Measurements from ENCODE around the gene ADAMTSL3. TPM values are rescaled to one million over a fixed set of nuclear protein-coding genes. Genes with fewer than 3 reads are reported as not detected.

The ADAMTSL3 gene
- total RNA-seq, 1 experiment from 2014 or later, result 0.05 TPM

- TF ChIP-seq REST (IDR thresholded peaks at IDR 0.05; ENCODE audit: low read depth) (no peak), MAX (IDR thresholded peaks at IDR 0.05) (no peak), CBX3 (IDR thresholded peaks at IDR 0.05; ENCODE audit: low read depth) (no peak), SRF (IDR thresholded peaks at IDR 0.05; ENCODE audit: low read depth) (no peak), ZFX (IDR thresholded peaks at IDR 0.05) (no peak), FOSL1 (IDR thresholded peaks at IDR 0.05; ENCODE audit: low read depth) (no peak), SIN3A (IDR thresholded peaks at IDR 0.05; ENCODE audit: low read depth) (no peak), CEBPB (IDR thresholded peaks at IDR 0.05; ENCODE audit: low read depth) (no peak), POLR2A (IDR thresholded peaks at IDR 0.05; ENCODE audit: borderline replicate concordance, extremely low read depth, insufficient read depth, insufficient read length) (no peak), EZH2phosphoT487 (IDR thresholded peaks at IDR 0.05; ENCODE audit: borderline replicate concordance) (no peak), SP1 (IDR thresholded peaks at IDR 0.05; ENCODE audit: low read depth) (no peak)
These were observed 93.8 kb downstream of the ADAMTSL3 start (continued) for GRCh38 chr15:83747718-83748110.

- H3K4me1 ChIP-seq (ENCODE audit: control insufficient read depth in 1 of 2, insufficient read depth in 2 of 2, low read length in 2 of 2), result no peaks in the 10 kb centered on the region
- no peaks in the 10 kb centered on the region for H4K20me1 ChIP-seq (ENCODE audit: insufficient read depth)
- no peak overlapping the region for H2AFZ ChIP-seq (ENCODE audit: low read depth, low read length, poor library complexity, severe bottlenecking)
- no peak overlapping the region for H3K4me3 ChIP-seq (replicated peaks in 1 of 2; ENCODE audit: low read depth in 1 of 2, low read length in 2 of 2)
- H3K4me2 ChIP-seq (ENCODE audit: low read length), result no peak overlapping the region
- no peak for ATAC-seq
- H3K9me3 ChIP-seq (ENCODE audit: control insufficient read depth in 1 of 2, insufficient read depth in 1 of 2, low read depth in 1 of 2, low read length in 2 of 2), result no peaks in the 10 kb centered on the region
- H3K36me3 ChIP-seq (ENCODE audit: control insufficient read depth in 1 of 2, insufficient read depth in 2 of 2, low read length in 2 of 2), result no peaks in the 10 kb centered on the region
- H3K27me3 ChIP-seq (ENCODE audit: insufficient read depth, low read length), result peaks cover 13% of the 10 kb centered on the region; the same call in 1 of the 2 replicates
- intact Hi-C loops (cut with micrococcal nuclease), result no loop called here
- no peaks in the 10 kb centered on the region for H3K79me2 ChIP-seq (ENCODE audit: insufficient read depth, low read length)
- ChIA-PET RAD21 (ENCODE audit: low non-redundant PET in 1 of 2, low total read pairs in 2 of 2, uncharacterized antibody in 2 of 2, unreplicated experiment in 2 of 2) (no interaction called here), POLR2A (no interaction called here), CTCF (no interaction called here)
- no peak for DNase-seq (ENCODE audit: low read depth, low spot score)
- H3K27ac ChIP-seq (ENCODE audit: low read depth, low read length), result no peak overlapping the region
- H3K9ac ChIP-seq (ENCODE audit: low read length), result no peak overlapping the region
- no TSS peak for BruUV-seq (replicated peaks)
- H3K9me2 ChIP-seq (ENCODE audit: insufficient read depth), result no peaks in the 10 kb centered on the region
- TF ChIP-seq RAD21 (IDR thresholded peaks at IDR 0.05; ENCODE audit: low read depth), result no peak
- TF ChIP-seq, protein P1, sequence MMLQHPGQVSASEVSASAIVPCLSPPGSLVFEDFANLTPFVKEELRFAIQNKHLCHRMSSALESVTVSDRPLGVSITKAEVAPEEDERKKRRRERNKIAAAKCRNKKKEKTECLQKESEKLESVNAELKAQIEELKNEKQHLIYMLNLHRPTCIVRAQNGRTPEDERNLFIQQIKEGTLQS (IDR thresholded peaks at IDR 0.05), result no peak
- no peak for TF ChIP-seq POLR2A (IDR thresholded peaks at IDR 0.05; ENCODE audit: borderline replicate concordance, extremely low read depth, insufficient read depth, insufficient read length)
- no peak for TF ChIP-seq EZH2 (IDR thresholded peaks at IDR 0.05)
- no peak for TF ChIP-seq ZNF274 (IDR thresholded peaks at IDR 0.05; ENCODE audit: low read depth, low read length)
- no peak for TF ChIP-seq MAX (IDR thresholded peaks at IDR 0.05)
- TF ChIP-seq CBX3 (IDR thresholded peaks at IDR 0.05; ENCODE audit: low read depth), result no peak
- TF ChIP-seq TCF7L2 (IDR thresholded peaks at IDR 0.05; ENCODE audit: borderline replicate concordance, extremely low read depth, insufficient read depth, insufficient read length), result no peak
- no peak for TF ChIP-seq ELF1 (IDR thresholded peaks at IDR 0.05; ENCODE audit: borderline replicate concordance, low read depth)
- TF ChIP-seq, protein P2, sequence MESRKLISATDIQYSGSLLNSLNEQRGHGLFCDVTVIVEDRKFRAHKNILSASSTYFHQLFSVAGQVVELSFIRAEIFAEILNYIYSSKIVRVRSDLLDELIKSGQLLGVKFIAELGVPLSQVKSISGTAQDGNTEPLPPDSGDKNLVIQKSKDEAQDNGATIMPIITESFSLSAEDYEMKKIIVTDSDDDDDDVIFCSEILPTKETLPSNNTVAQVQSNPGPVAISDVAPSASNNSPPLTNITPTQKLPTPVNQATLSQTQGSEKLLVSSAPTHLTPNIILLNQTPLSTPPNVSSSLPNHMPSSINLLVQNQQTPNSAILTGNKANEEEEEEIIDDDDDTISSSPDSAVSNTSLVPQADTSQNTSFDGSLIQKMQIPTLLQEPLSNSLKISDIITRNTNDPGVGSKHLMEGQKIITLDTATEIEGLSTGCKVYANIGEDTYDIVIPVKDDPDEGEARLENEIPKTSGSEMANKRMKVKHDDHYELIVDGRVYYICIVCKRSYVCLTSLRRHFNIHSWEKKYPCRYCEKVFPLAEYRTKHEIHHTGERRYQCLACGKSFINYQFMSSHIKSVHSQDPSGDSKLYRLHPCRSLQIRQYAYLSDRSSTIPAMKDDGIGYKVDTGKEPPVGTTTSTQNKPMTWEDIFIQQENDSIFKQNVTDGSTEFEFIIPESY (IDR thresholded peaks at IDR 0.05; ENCODE audit: extremely low read depth, insufficient replicate concordance, low read length), result no peak
- TF ChIP-seq FOSL1 (IDR thresholded peaks at IDR 0.05; ENCODE audit: low read depth), result no peak
- no peak for TF ChIP-seq CEBPB (IDR thresholded peaks at IDR 0.05; ENCODE audit: low read depth)
- TF ChIP-seq EGR1 (IDR thresholded peaks at IDR 0.05; ENCODE audit: low read depth), result no peak
- TF ChIP-seq YY1 (IDR thresholded peaks at IDR 0.05; ENCODE audit: extremely low read depth, insufficient replicate concordance, low read depth, low read length), result no peak
These were observed 100.1 kb downstream of the ADAMTSL3 start for GRCh38 chr15:83753872-83754493.

All from HCT116 (cell line).